Measurements from ENCODE around the gene SLC39A9. TPM values are rescaled to one million over a fixed set of nuclear protein-coding genes. Genes with fewer than 3 reads are reported as not detected.
A peak's percentile ranks its signal among the peaks of the same experiment; 100 is the strongest.

Gene SLC39A9
- total and polyA plus RNA-seq, 10 of the 15 experiments (the other 5 are each of a cell fraction or from before 2014, with no cell fraction given): 19.9 to 109 (median 46.9) TPM

- Histone ChIP-seq H3K9me3 (replicated peaks; ENCODE audit: control insufficient read depth, insufficient read depth, low read length) (no peaks in the 10 kb centered on the region), H4K20me1 (ENCODE audit: control insufficient read depth, insufficient read depth) (no peaks in the 10 kb centered on the region), H3K4me2 (ENCODE audit: control insufficient read depth, insufficient read depth) (no peak overlapping the region), H3K27ac (ENCODE audit: control insufficient read depth, insufficient read depth) (no peak overlapping the region), H3K79me2 (ENCODE audit: control insufficient read depth, insufficient read depth, low read length) (no peaks in the 10 kb centered on the region), H3K36me3 (ENCODE audit: control insufficient read depth in 2 of 2, insufficient read depth in 2 of 2, low read length in 1 of 2) (no peaks in the 10 kb centered on the region), H3K9ac (ENCODE audit: control insufficient read depth, insufficient read depth, low read length) (no peak overlapping the region), H3K4me1 (ENCODE audit: control insufficient read depth, insufficient read depth, low read length) (no peaks in the 10 kb centered on the region), H2AFZ (ENCODE audit: control insufficient read depth, low read depth, low read length) (no peak overlapping the region), H3K27me3 (replicated peaks in 1 of 2; ENCODE audit: control insufficient read depth in 2 of 2, insufficient read depth in 2 of 2, low read length in 1 of 2) (no peaks in the 10 kb centered on the region), H3K4me3 (no peak overlapping the region)
- FAIRE-seq: peak; percentile 89
- ChIA-PET RAD21 (ENCODE audit: unreplicated experiment) (no interaction called here), POLR2A (no interaction called here), CTCF (interaction anchor here (1.2 to 2.6 kb wide), 4 partner anchors 9 to 229 kb away, joined by 3 to 7 read pairs (median 5); no protein-coding TSS in a partner anchor), SMC1A (ENCODE audit: uncharacterized antibody, unreplicated experiment) (interaction anchor here (1.3 to 2.0 kb wide), 2 partner anchors 12 to 230 kb away, joined by 3 to 7 read pairs; no protein-coding TSS in a partner anchor)
- ATAC-seq: peak; percentile 72
- intact Hi-C loops (cut with micrococcal nuclease; ENCODE audit: unreplicated experiment): loop anchor here (10.0 kb wide), 1 partner anchor 103 kb away; the partner anchor contains the start of gene CCDC177
- DNase-seq (ENCODE audit: low read depth, low spot score): no peak
- BruUV-seq (replicated peaks): no TSS peak
- in situ Hi-C loops (cut with MboI): no loop called here
- WGBS (ENCODE audit: insufficient coverage, insufficient replicate concordance, low lambda C conversion rate, missing lambda C conversion rate): 27% methylated on average over 10 of the region's 10 CpGs
- peak; percentile 17; the same call in 1 of the 2 replicates for TF ChIP-seq RUNX3 (IDR thresholded peaks at IDR 0.05; ENCODE audit: low read length)
- no peak for TF ChIP-seq SMAD5 (IDR thresholded peaks at IDR 0.05; ENCODE audit: low read depth)
- TF ChIP-seq SUPT20H (IDR thresholded peaks at IDR 0.05; ENCODE audit: borderline replicate concordance, control insufficient read depth, low read depth, low read length): no peak
- no peak for TF ChIP-seq SPI1 (IDR thresholded peaks at IDR 0.05; ENCODE audit: borderline replicate concordance, insufficient read depth, low read depth, low read length)
- TF ChIP-seq LARP7 (IDR thresholded peaks at IDR 0.05): no peak
- no peak for TF ChIP-seq SUZ12 (IDR thresholded peaks at IDR 0.05; ENCODE audit: unreplicated experiment)
- TF ChIP-seq JUND (IDR thresholded peaks at IDR 0.05; ENCODE audit: low read depth, low read length): peak; percentile 5; the same call in 1 of the 2 replicates
- no peak for TF ChIP-seq SREBF1 (IDR thresholded peaks at IDR 0.05; ENCODE audit: low read length)
- peak; percentile 45 to 85; a peak in 3 of 4 replicates for TF ChIP-seq BHLHE40 (IDR thresholded peaks at IDR 0.05; ENCODE audit: borderline replicate concordance in 1 of 2, low read depth in 2 of 2, low read length in 1 of 2)
- TF ChIP-seq, protein P1, sequence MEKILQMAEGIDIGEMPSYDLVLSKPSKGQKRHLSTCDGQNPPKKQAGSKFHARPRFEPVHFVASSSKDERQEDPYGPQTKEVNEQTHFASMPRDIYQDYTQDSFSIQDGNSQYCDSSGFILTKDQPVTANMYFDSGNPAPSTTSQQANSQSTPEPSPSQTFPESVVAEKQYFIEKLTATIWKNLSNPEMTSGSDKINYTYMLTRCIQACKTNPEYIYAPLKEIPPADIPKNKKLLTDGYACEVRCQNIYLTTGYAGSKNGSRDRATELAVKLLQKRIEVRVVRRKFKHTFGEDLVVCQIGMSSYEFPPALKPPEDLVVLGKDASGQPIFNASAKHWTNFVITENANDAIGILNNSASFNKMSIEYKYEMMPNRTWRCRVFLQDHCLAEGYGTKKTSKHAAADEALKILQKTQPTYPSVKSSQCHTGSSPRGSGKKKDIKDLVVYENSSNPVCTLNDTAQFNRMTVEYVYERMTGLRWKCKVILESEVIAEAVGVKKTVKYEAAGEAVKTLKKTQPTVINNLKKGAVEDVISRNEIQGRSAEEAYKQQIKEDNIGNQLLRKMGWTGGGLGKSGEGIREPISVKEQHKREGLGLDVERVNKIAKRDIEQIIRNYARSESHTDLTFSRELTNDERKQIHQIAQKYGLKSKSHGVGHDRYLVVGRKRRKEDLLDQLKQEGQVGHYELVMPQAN (conservative IDR thresholded peaks at IDR 0.05): no peak
- no peak for TF ChIP-seq IKZF2 (IDR thresholded peaks at IDR 0.05)
- TF ChIP-seq, protein P2, sequence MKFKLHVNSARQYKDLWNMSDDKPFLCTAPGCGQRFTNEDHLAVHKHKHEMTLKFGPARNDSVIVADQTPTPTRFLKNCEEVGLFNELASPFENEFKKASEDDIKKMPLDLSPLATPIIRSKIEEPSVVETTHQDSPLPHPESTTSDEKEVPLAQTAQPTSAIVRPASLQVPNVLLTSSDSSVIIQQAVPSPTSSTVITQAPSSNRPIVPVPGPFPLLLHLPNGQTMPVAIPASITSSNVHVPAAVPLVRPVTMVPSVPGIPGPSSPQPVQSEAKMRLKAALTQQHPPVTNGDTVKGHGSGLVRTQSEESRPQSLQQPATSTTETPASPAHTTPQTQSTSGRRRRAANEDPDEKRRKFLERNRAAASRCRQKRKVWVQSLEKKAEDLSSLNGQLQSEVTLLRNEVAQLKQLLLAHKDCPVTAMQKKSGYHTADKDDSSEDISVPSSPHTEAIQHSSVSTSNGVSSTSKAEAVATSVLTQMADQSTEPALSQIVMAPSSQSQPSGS (IDR thresholded peaks at IDR 0.05; ENCODE audit: low read length): no peak
- TF ChIP-seq IRF4 (IDR thresholded peaks at IDR 0.05; ENCODE audit: low read depth, low read length): peak; percentile 60; the same call in 1 of the 2 replicates
- TF ChIP-seq PML (IDR thresholded peaks at IDR 0.05; ENCODE audit: low read length): no peak
- TF ChIP-seq RAD51 (IDR thresholded peaks at IDR 0.05): peak; percentile 57; the same call in 1 of the 2 replicates
- TF ChIP-seq MEF2A (IDR thresholded peaks at IDR 0.05; ENCODE audit: insufficient read depth, low read depth, low read length): no peak
- TF ChIP-seq ZNF592 (IDR thresholded peaks at IDR 0.05): no peak
Observed at GRCh38 chr14:69471916-69472315, 73.4 kb downstream of the SLC39A9 start.
